DND-41 (cell line): ENCODE results near the gene GBP1.

Source experiments
- ATAC-seq: fragments of 200-7000 bp; cut with Tn5 transposase; 3 replicates; pipeline ENCODE4 v1.9.1; 2021; ENCODE audit warnings: low read depth; ENCODE audit not compliant: insufficient read depth
- DNase-seq: peaks from one replicate; pipeline ENCODE4 v3.0.0-alpha.2; 2020
- H2AFZ ChIP-seq: 2 replicates; pipeline ENCODE4 v1.6.0; 2012; ENCODE audit warnings: low read depth, low read length
- H3K27ac ChIP-seq: 2 replicates; pipeline ENCODE4 v1.5.1; 2012; ENCODE audit warnings: low read length, inconsistent platforms
- H3K27me3 ChIP-seq: fragments of 200-600 bp; sonication (generic); 2 replicates; pipeline ENCODE4 v1.6.0; 2012; ENCODE audit warnings: low read length, mild to moderate bottlenecking, inconsistent platforms; ENCODE audit not compliant: insufficient read depth, poor library complexity
- H3K36me3 ChIP-seq: 2 replicates; pipeline ENCODE4 v1.5.1; 2012; ENCODE audit warnings: low read length, inconsistent platforms; ENCODE audit not compliant: insufficient read depth
- H3K4me1 ChIP-seq: 2 replicates; pipeline ENCODE4 v1.5.1; 2012; ENCODE audit warnings: mild to moderate bottlenecking, low read length; ENCODE audit not compliant: insufficient read depth
- H3K4me2 ChIP-seq: 2 replicates; pipeline ENCODE4 v1.6.0; 2012; ENCODE audit warnings: mild to moderate bottlenecking, moderate library complexity, low read length, inconsistent platforms; ENCODE audit not compliant: insufficient read depth
- H3K4me3 ChIP-seq, 2 experiments: fragments of 200-600 bp in 1 of 2; shearing (Covaris generic) in 1 of 2; 2 replicates each; pipeline ENCODE4 v1.5.1; 2012 to 2016; ENCODE audit warnings: inconsistent platforms in 2 of 2, low read length in 2 of 2, mild to moderate bottlenecking in 2 of 2, low read depth in 1 of 2, moderate library complexity in 1 of 2
- H3K79me2 ChIP-seq: 2 replicates; pipeline ENCODE4 v1.6.0; 2012; ENCODE audit warnings: low read length, inconsistent platforms; ENCODE audit not compliant: insufficient read depth
- H3K9ac ChIP-seq: 2 replicates; pipeline ENCODE4 v1.6.0; 2012; ENCODE audit warnings: low read depth, mild to moderate bottlenecking, inconsistent platforms, low read length, moderate library complexity
- H3K9me3 ChIP-seq: 2 replicates; pipeline ENCODE4 v1.5.1; 2012; ENCODE audit warnings: low read length, moderate library complexity, mild to moderate bottlenecking, inconsistent platforms; ENCODE audit not compliant: insufficient read depth, severe bottlenecking
- H4K20me1 ChIP-seq: 2 replicates; pipeline ENCODE4 v1.6.0; 2012; ENCODE audit warnings: low read length; ENCODE audit not compliant: insufficient read depth
- EZH2 ChIP-seq: IDR thresholded peaks from 3 replicates; pipeline ENCODE4 v1.6.1; 2012; ENCODE audit warnings: borderline replicate concordance, low read depth, mild to moderate bottlenecking, moderate library complexity, low read length, inconsistent platforms; ENCODE audit not compliant: severe bottlenecking
- TF ChIP-seq, protein P1 (sequence below): IDR thresholded peaks from 2 replicates; pipeline ENCODE4 v1.5.1; 2012; ENCODE audit warnings: borderline replicate concordance, low read length, moderate library complexity, mild to moderate bottlenecking; ENCODE audit not compliant: poor library complexity, severe bottlenecking; ENCODE audit errors: extremely low read depth

The GBP1 gene

DNA sequence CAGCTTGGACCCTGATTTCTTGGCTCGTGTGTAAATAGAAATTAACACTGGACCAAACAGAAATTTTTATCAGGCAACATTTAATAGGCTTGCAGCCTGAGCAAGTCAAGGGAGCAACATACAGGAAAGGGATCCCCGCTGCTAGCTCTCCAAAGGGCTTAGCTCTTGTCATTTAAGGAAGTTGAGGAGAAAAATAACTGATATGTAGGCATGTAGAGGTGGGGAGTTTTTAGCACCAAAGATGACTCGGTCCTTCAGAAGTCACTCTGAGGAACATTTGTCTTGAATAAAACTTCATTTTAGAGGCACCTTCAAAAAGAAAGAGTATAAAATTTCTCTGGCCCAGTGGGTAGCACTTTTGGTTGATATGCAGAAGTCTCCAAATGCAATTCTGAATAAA is 33.8 kb upstream of the GBP1 start:
- no peak overlapping the region for H3K9ac ChIP-seq
- H3K4me3 ChIP-seq: no peak overlapping the region
- DNase-seq (no peak), ATAC-seq (no peak)
- H3K79me2 ChIP-seq: no peaks in the 10 kb centered on the region
- H3K36me3 ChIP-seq: no peaks in the 10 kb centered on the region
- no peak overlapping the region for H2AFZ ChIP-seq
- no peak overlapping the region for H3K27ac ChIP-seq
- no peak overlapping the region for H3K4me2 ChIP-seq
- peaks cover 4% of the 10 kb centered on the region for H3K9me3 ChIP-seq
- no peaks in the 10 kb centered on the region for H3K4me1 ChIP-seq
- H4K20me1 ChIP-seq: no peaks in the 10 kb centered on the region
- H3K27me3 ChIP-seq: no peaks in the 10 kb centered on the region
- TF ChIP-seq, protein P1, sequence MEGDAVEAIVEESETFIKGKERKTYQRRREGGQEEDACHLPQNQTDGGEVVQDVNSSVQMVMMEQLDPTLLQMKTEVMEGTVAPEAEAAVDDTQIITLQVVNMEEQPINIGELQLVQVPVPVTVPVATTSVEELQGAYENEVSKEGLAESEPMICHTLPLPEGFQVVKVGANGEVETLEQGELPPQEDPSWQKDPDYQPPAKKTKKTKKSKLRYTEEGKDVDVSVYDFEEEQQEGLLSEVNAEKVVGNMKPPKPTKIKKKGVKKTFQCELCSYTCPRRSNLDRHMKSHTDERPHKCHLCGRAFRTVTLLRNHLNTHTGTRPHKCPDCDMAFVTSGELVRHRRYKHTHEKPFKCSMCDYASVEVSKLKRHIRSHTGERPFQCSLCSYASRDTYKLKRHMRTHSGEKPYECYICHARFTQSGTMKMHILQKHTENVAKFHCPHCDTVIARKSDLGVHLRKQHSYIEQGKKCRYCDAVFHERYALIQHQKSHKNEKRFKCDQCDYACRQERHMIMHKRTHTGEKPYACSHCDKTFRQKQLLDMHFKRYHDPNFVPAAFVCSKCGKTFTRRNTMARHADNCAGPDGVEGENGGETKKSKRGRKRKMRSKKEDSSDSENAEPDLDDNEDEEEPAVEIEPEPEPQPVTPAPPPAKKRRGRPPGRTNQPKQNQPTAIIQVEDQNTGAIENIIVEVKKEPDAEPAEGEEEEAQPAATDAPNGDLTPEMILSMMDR: no peak
- TF ChIP-seq EZH2: no peak

DNA sequence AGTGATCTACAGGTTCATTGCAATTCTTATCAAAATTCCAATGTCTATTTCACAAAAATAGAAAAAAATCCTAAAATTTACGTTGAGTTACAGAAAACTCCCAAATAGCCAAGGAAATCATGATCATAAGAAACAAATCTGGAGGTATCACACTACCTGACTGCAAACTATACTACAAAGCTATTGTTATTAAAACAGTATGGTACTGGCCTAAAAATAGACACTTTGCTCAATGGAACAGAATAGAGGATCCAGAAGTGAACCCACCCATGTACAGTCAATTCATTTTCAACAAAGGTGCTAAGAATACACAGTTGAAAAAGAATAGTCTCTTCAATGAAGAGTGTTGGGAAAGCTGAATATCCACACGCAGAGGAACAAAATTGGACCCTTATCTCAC is 30.7 kb upstream of the GBP1 start:
- DNase-seq (no peak), ATAC-seq (no peak)
- no peak overlapping the region for H3K9ac ChIP-seq
- H2AFZ ChIP-seq: no peak overlapping the region
- H3K79me2 ChIP-seq: no peaks in the 10 kb centered on the region
- H3K4me2 ChIP-seq: no peak overlapping the region
- H3K27me3 ChIP-seq: no peaks in the 10 kb centered on the region
- TF ChIP-seq, protein P1: no peak
- no peak for TF ChIP-seq EZH2
- no peak overlapping the region for H3K27ac ChIP-seq
- H3K9me3 ChIP-seq: peaks cover 4% of the 10 kb centered on the region
- H4K20me1 ChIP-seq: no peaks in the 10 kb centered on the region
- H3K36me3 ChIP-seq: no peaks in the 10 kb centered on the region
- H3K4me3 ChIP-seq: no peak overlapping the region
- H3K4me1 ChIP-seq: no peaks in the 10 kb centered on the region

DNA sequence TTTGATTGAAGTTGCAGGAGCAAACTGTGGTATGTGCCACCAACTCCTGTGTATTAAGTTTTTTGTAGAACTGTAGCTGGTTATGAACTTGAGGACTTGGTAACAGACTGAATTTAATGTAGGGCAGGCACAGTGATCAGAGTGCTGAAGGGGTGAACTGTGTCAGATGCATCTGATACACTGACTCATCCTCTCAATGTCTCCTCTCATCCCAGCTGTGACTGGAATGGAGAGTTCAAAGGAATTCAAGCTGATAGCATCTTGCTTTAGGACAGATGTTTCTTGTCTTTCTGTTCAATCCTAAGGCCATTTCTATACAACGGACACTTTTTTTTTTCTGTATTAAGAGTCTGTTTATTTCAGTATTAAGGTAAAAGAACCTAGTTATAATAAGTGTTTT is 25.0 kb upstream of the GBP1 start:
- Histone ChIP-seq H3K4me1 (no peaks in the 10 kb centered on the region), H4K20me1 (no peaks in the 10 kb centered on the region), H3K27me3 (no peaks in the 10 kb centered on the region), H2AFZ (no peak overlapping the region), H3K9me3 (no peaks in the 10 kb centered on the region), H3K36me3 (no peaks in the 10 kb centered on the region), H3K27ac (no peak overlapping the region), H3K4me2 (no peak overlapping the region), H3K9ac (no peak overlapping the region), H3K4me3 (no peak overlapping the region), H3K79me2 (no peaks in the 10 kb centered on the region)
- DNase-seq (no peak), ATAC-seq (peak; percentile 54; the same call in 1 of the 3 replicates)
- no peak for TF ChIP-seq EZH2
- TF ChIP-seq, protein P1: no peak

DNA sequence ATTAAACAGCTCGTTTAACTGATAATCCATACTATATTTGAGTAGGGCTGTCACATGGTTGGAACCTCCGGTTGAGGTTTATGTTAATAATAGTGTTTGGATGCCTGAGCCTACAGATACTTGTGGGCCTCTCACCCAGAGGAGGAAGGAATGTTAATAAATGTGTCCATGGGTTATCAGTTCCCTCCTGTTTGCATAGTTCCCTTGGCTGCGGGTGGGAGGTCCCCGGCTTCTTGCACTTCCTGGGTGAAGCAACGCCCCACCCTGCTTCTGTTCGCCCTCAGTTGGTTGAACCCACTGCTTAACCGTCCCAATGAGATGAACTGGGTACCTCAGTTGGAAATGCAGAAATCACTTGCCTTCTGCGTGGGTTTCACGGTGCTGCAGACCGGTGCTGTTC is 23.6 kb upstream of the GBP1 start:
- ATAC-seq: no peak
- no peaks in the 10 kb centered on the region for H4K20me1 ChIP-seq
- H3K9ac ChIP-seq: no peak overlapping the region
- no peaks in the 10 kb centered on the region for H3K4me1 ChIP-seq
- no peak overlapping the region for H3K4me2 ChIP-seq
- H3K79me2 ChIP-seq: no peaks in the 10 kb centered on the region
- no peak for DNase-seq
- TF ChIP-seq EZH2: no peak
- TF ChIP-seq, protein P1: no peak
- no peaks in the 10 kb centered on the region for H3K36me3 ChIP-seq
- H3K27ac ChIP-seq: no peak overlapping the region
- H2AFZ ChIP-seq: peak overlapping the region; percentile 34; the same call in 1 of the 2 replicates
- no peaks in the 10 kb centered on the region for H3K9me3 ChIP-seq
- H3K27me3 ChIP-seq: no peaks in the 10 kb centered on the region
- no peak overlapping the region for H3K4me3 ChIP-seq
